Kidney (tissue), 14 donors: ENCODE data around the gene NCAM2. TPM values are rescaled to one million over a fixed set of nuclear protein-coding genes. Genes with fewer than 3 reads are reported as not detected.

Experiments
- DNase-seq, 5 donors: peaks; one replicate each; pipeline ENCODE4 v3.0.0-alpha.2; 2013 to 2020
- FAIRE-seq: peaks from 2 replicates; lab custom pipeline; 2012; peaks lifted over from hg19 to GRCh38; lab: Jason Lieb, UNC
- H3K27ac ChIP-seq, 2 donors: one replicate each; pipeline ENCODE4 v1.7.0; 2013; ENCODE audit warnings: low read depth in 2 of 2, low read length in 2 of 2, inconsistent platforms in 1 of 2
- H3K27me3 ChIP-seq: one replicate; pipeline ENCODE4 v1.7.1; 2013; ENCODE audit warnings: low read length, inconsistent platforms; ENCODE audit not compliant: control insufficient read depth, insufficient read depth
- H3K36me3 ChIP-seq, 3 donors: one replicate each; pipeline versions ENCODE4 v1.7.0 to v1.7.1; 2013; ENCODE audit warnings: low read length in 3 of 3, control low read depth in 1 of 3, inconsistent platforms in 1 of 3; ENCODE audit not compliant: insufficient read depth in 3 of 3, control insufficient read depth in 2 of 3
- H3K4me1 ChIP-seq, 3 donors: one replicate each; pipeline versions ENCODE4 v1.7.0 to v1.7.1; 2013; ENCODE audit warnings: low read length in 3 of 3, inconsistent platforms in 1 of 3, low read depth in 1 of 3; ENCODE audit not compliant: control insufficient read depth in 2 of 3, insufficient read depth in 2 of 3
- H3K4me3 ChIP-seq, 3 donors: one replicate each; pipeline versions ENCODE4 v1.7.0 to v1.8.1; 2013; ENCODE audit warnings: low read length in 3 of 3, control low read depth in 1 of 3, inconsistent platforms in 1 of 3
- H3K9ac ChIP-seq, 3 donors: one replicate each; pipeline versions ENCODE4 v1.7.0 to v1.7.1; 2013; ENCODE audit warnings: low read length in 3 of 3, control low read depth in 1 of 3, inconsistent platforms in 1 of 3
- H3K9me3 ChIP-seq, 3 donors: one replicate each; pipeline versions ENCODE4 v1.7.0 to v1.7.1; 2013; ENCODE audit warnings: low read length in 3 of 3, control low read depth in 1 of 3, inconsistent platforms in 1 of 3; ENCODE audit not compliant: control insufficient read depth in 2 of 3, insufficient read depth in 1 of 3
- CTCF ChIP-seq: IDR thresholded peaks from 3 replicates; pipeline ENCODE4 v1.5.1; 2012; ENCODE audit warnings: mild to moderate bottlenecking, moderate library complexity, borderline replicate concordance; ENCODE audit not compliant: insufficient read depth; ENCODE audit errors: extremely low read depth
- intact Hi-C: fragments of 100-400 bp; cut with DNase I; formaldehyde crosslinking; loops from one replicate; pipeline ENCODE4 v1.11.1; 2022
- polyA plus RNA-seq: library from polyadenylated mRNA; stranded (reverse); fragments of 350-450 nt; fragmentation: Illumina TruSeq; extraction: RNeasy Lipid Tissue Mini Kit (QIAGEN cat#74804); gene quantifications from one replicate; pipeline ENCODE4 v1.2.3, GENCODE V29; 2014; ENCODE audit warnings: low read depth, low replicate concordance; ENCODE audit not compliant: insufficient read depth
- total RNA-seq: library from RNA; stranded (reverse); fragmentation: NEBNext Ultra II Directional; extraction: Animal tissue kit (Norgen Biotek cat#: 25700); gene quantifications from one replicate; pipeline ENCODE4 v1.2.1, GENCODE V29; 2021
- donor health status: control.
- donor health status: control.
- donor health status: control.
- donor health status: control.
- donor health status: control.
- donor health status: DM: yes; HTN: yes; CAD: no.
- donor health status: Normal renal cell carcinoma (clear cell type).

Gene NCAM2
- total and polyA plus RNA-seq, 2 donors from 2014 or later: 0.13 to 0.82 TPM

GRCh38 chr21:21177353-21177986 lies 179.3 kb downstream of the NCAM2 start:
- Histone ChIP-seq H3K36me3 (no peaks in the 10 kb centered on the region), H3K9me3 (no peaks in the 10 kb centered on the region), H3K9ac (no peak overlapping the region), H3K4me1 (no peaks in the 10 kb centered on the region), H3K4me3 (no peak overlapping the region), H3K27me3 (no peaks in the 10 kb centered on the region), H3K27ac (no peak overlapping the region)
- intact Hi-C loops: no loop called here
- FAIRE-seq (no peak), DNase-seq (no peak)
- no peak for TF ChIP-seq CTCF

GRCh38 chr21:21179619-21180298 lies 181.6 kb downstream of the NCAM2 start:
- Histone ChIP-seq H3K36me3 (no peaks in the 10 kb centered on the region), H3K4me3 (no peak overlapping the region), H3K9me3 (no peaks in the 10 kb centered on the region), H3K27ac (no peak overlapping the region), H3K9ac (no peak overlapping the region), H3K27me3 (no peaks in the 10 kb centered on the region), H3K4me1 (no peaks in the 10 kb centered on the region)
- FAIRE-seq: no peak
- intact Hi-C loops: no loop called here
- no peak for DNase-seq
- no peak for TF ChIP-seq CTCF

- Histone ChIP-seq H3K4me1 (no peaks in the 10 kb centered on the region), H3K27me3 (no peaks in the 10 kb centered on the region), H3K4me3 (no peak overlapping the region), H3K9me3 (no peaks in the 10 kb centered on the region), H3K9ac (no peak overlapping the region), H3K36me3 (no peaks in the 10 kb centered on the region), H3K27ac (no peak overlapping the region)
- no peak for DNase-seq
- intact Hi-C loops: no loop called here
- FAIRE-seq: no peak
- TF ChIP-seq CTCF: no peak
Observed at GRCh38 chr21:21182401-21183010, 184.3 kb downstream of the NCAM2 start.
